AG20443 (cell line): ENCODE measurements around the gene SPATA1.
"Not testable (repeated sequence)": the region's sequence is repeated elsewhere in the genome, so short reads cannot be mapped to it uniquely, and the experiment has no call there.

Experiments
- DNase-seq: peaks from one replicate; pipeline ENCODE4 v3.0.0; 2012; ENCODE audit warnings: low spot score, mixed read lengths

The SPATA1 gene

GRCh38 chr1:84594959-84595358, 88.8 kb downstream of the SPATA1 start:
- DNase-seq, result not testable (repeated sequence)

- DNase-seq, result no peak
Measured at GRCh38 chr1:84597011-84597410, 90.8 kb downstream of the SPATA1 start.

GRCh38 chr1:84598418-84598817, 92.2 kb downstream of the SPATA1 start:
- DNase-seq, result no peak

- DNase-seq, result peak; percentile 44
Measured at GRCh38 chr1:84598846-84599741, 92.9 kb downstream of the SPATA1 start.

GRCh38 chr1:84600796-84601195, 94.6 kb downstream of the SPATA1 start:
- DNase-seq, result no peak

- no peak for DNase-seq
Measured at GRCh38 chr1:84603223-84603622, 97.0 kb downstream of the SPATA1 start.

- peak; percentile 79 for DNase-seq
Measured at GRCh38 chr1:84603941-84604830, 98.0 kb downstream of the SPATA1 start.

GRCh38 chr1:84605157-84605556, 99.0 kb downstream of the SPATA1 start:
- no peak for DNase-seq

GRCh38 chr1:84606977-84607376, 100.8 kb downstream of the SPATA1 start:
- DNase-seq, result no peak

- no peak for DNase-seq
Measured at GRCh38 chr1:84611091-84611490, 104.9 kb downstream of the SPATA1 start.

GRCh38 chr1:84611796-84612195, 105.6 kb downstream of the SPATA1 start:
- DNase-seq, result no peak

- DNase-seq, result no peak
Measured at GRCh38 chr1:84613026-84613425, 106.8 kb downstream of the SPATA1 start.

GRCh38 chr1:84613887-84614286, 107.7 kb downstream of the SPATA1 start:
- no peak for DNase-seq

GRCh38 chr1:84615790-84616189, 109.6 kb downstream of the SPATA1 start:
- no peak for DNase-seq
